B cell (primary cell): ENCODE data around the gene AFTPH. TPM values are rescaled to one million over a fixed set of nuclear protein-coding genes. Genes with fewer than 3 reads are reported as not detected.
A peak's percentile ranks its signal among the peaks of the same experiment; 100 is the strongest.
"Not testable (repeated sequence)": the region's sequence is repeated elsewhere in the genome, so short reads cannot be mapped to it uniquely, and the experiment has no call there.

Experiments
- ATAC-seq: fragments of 200-7000 bp; cut with Tn5 transposase; one replicate; pipeline ENCODE4 v1.10.0; 2021; ENCODE audit warnings: low read depth, mild to moderate bottlenecking, moderate number of reproducible peaks, moderate library complexity
- CTCF ChIA-PET: fragments of 350-600 bp; sonication (Branson Sonifier 250); formaldehyde crosslinking; loops from one replicate; lab custom pipeline; 2021; ENCODE audit warnings: antibody characterized with exemption, inconsistent platforms; lab: Charles Lee
- POLR2A ChIA-PET: fragments of 350-600 bp; sonication (Branson Sonifier 250); formaldehyde crosslinking; loops from one replicate; lab custom pipeline; 2021; ENCODE audit warnings: antibody characterized with exemption; lab: Charles Lee
- DNase-seq: peaks from one replicate; pipeline ENCODE4 v3.0.0; 2013
- H2AFZ ChIP-seq: 2 replicates; pipeline ENCODE4 v1.6.1; 2012; ENCODE audit warnings: mild to moderate bottlenecking, low read depth, low read length; ENCODE audit not compliant: insufficient read depth, poor library complexity, severe bottlenecking
- H3K27ac ChIP-seq, 2 donors: 1 replicate in 1 of 2; 2 replicates in 1 of 2; pipeline ENCODE4 v1.5.1; 2012 to 2013; ENCODE audit warnings: low read length in 2 of 2, mild to moderate bottlenecking in 2 of 2, moderate library complexity in 1 of 2
- H3K27me3 ChIP-seq, 4 experiments: fragments of 200-600 bp in 1 of 4; sonication (generic) in 1 of 4; replicated peaks in 1 of 4; 1 replicate in 2 of 4; 2 replicates in 2 of 4; pipeline versions ENCODE4 v1.6.1 to v1.7.0; 2013 to 2016; ENCODE audit warnings: low read length in 3 of 4, mild to moderate bottlenecking in 2 of 4, mixed read lengths in 1 of 4, moderate library complexity in 1 of 4; ENCODE audit not compliant: insufficient read depth in 4 of 4, control insufficient read depth in 3 of 4; ENCODE audit errors: control extremely low read depth in 1 of 4
- H3K36me3 ChIP-seq, 2 experiments: replicated peaks in 1 of 2; 1 replicate in 1 of 2; 2 replicates in 1 of 2; pipeline versions ENCODE4 v1.6.1 to v1.7.1; 2013; ENCODE audit warnings: low read length in 1 of 2; ENCODE audit not compliant: insufficient read depth in 2 of 2, control insufficient read depth in 1 of 2; ENCODE audit errors: control extremely low read depth in 1 of 2, extremely low read depth in 1 of 2
- H3K4me1 ChIP-seq, 2 donors: fragments of 200-600 bp in 1 of 2; sonication (generic) in 1 of 2; 1 replicate in 1 of 2; 2 replicates in 1 of 2; pipeline versions ENCODE4 v1.5.1 to v1.6.1; 2013 to 2017; ENCODE audit warnings: low read length in 2 of 2; ENCODE audit not compliant: control insufficient read depth in 2 of 2, insufficient read depth in 2 of 2
- H3K4me2 ChIP-seq: replicated peaks from 2 replicates; pipeline ENCODE3; 2012; ENCODE audit warnings: mild to moderate bottlenecking, low read depth, low read length; ENCODE audit not compliant: poor library complexity, severe bottlenecking
- H3K4me3 ChIP-seq, 5 experiments: fragments of 200-600 bp in 1 of 5; sonication (generic) in 1 of 5; 1 replicate in 3 of 5; 2 replicates in 2 of 5; pipeline versions ENCODE4 v1.5.1 to v1.7.0; 2011 to 2016; ENCODE audit warnings: low read length in 4 of 5, mild to moderate bottlenecking in 4 of 5, low read depth in 2 of 5, control low read depth in 1 of 5, moderate library complexity in 1 of 5; ENCODE audit not compliant: insufficient read depth in 1 of 5; ENCODE audit errors: control extremely low read depth in 1 of 5, extremely low read depth in 1 of 5
- H3K79me2 ChIP-seq: fragments of 200-600 bp; sonication (generic); one replicate; pipeline ENCODE4 v1.6.0; 2016; ENCODE audit warnings: low read length; ENCODE audit not compliant: control insufficient read depth, insufficient read depth
- H3K9ac ChIP-seq: fragments of 200-600 bp; sonication (generic); 2 replicates; pipeline ENCODE4 v1.6.1; 2017; ENCODE audit warnings: mild to moderate bottlenecking, low read length, moderate library complexity
- H3K9me3 ChIP-seq, 3 donors: one replicate each; pipeline versions ENCODE4 v1.6.1 to v1.7.1; 2013; ENCODE audit warnings: low read length in 2 of 3; ENCODE audit not compliant: control insufficient read depth in 2 of 3, insufficient read depth in 1 of 3; ENCODE audit errors: control extremely low read depth in 1 of 3
- H4K20me1 ChIP-seq: 2 replicates; pipeline ENCODE4 v1.6.0; 2012; ENCODE audit warnings: mild to moderate bottlenecking, low read length; ENCODE audit not compliant: insufficient read depth, control insufficient read depth, poor library complexity, severe bottlenecking
- H3K27ac Mint-ChIP-seq: one replicate; pipeline ENCODE4 v1.8.0; 2021; ENCODE audit warnings: mixed read lengths
- H3K27me3 Mint-ChIP-seq: one replicate; pipeline ENCODE4 v1.8.0; 2021; ENCODE audit warnings: mixed read lengths
- H3K4me1 Mint-ChIP-seq: one replicate; pipeline ENCODE4 v1.8.0; 2021; ENCODE audit warnings: mixed read lengths
- H3K4me3 Mint-ChIP-seq: one replicate; pipeline ENCODE4 v1.8.0; 2021; ENCODE audit warnings: mixed read lengths
- H3K9me3 Mint-ChIP-seq: one replicate; pipeline ENCODE4 v1.8.0; 2022; ENCODE audit warnings: mixed read lengths; ENCODE audit not compliant: insufficient read depth
- CTCF ChIP-seq: fragments of 200-600 bp; IDR thresholded peaks from one replicate; pipeline ENCODE4 v1.8.0; 2022; ENCODE audit warnings: antibody characterized with exemption, mild to moderate bottlenecking
- EZH2 ChIP-seq: IDR thresholded peaks from 2 replicates; pipeline ENCODE4 v1.6.1; 2012; ENCODE audit warnings: borderline replicate concordance, low read depth, mild to moderate bottlenecking, moderate library complexity, low read length; ENCODE audit not compliant: insufficient read depth, poor library complexity, severe bottlenecking
- WGBS: methylation state at CpG from one replicate; pipeline ENCODE4 v1.1.5; 2013; ENCODE audit warnings: missing lambda C conversion rate; ENCODE audit not compliant: insufficient coverage; 5-methylcytosine and 5-hydroxymethylcytosine counted together
- intact Hi-C: fragments of 100-400 bp; cut with micrococcal nuclease; formaldehyde crosslinking; loops from one replicate; pipeline ENCODE4 v1.10.0; 2022
- polyA plus RNA-seq: library from polyadenylated mRNA; depleted of rRNA; stranded (reverse); fragments of >200 nt; gene quantifications from 2 replicates; pipeline ENCODE4 v1.2.3, GENCODE V29; 2012
- total RNA-seq, 2 donors: library from RNA; stranded (reverse); fragments of 120-200 nt in 1 of 2; gene quantifications; 1 replicate in 1 of 2; 2 replicates in 1 of 2; pipeline versions ENCODE4 v1.2.3 to v1.2.4, GENCODE V29; 2013 to 2022

AFTPH gene
- total and polyA plus RNA-seq, 2 donors (not counting 1 experiment from before 2014, with no cell fraction given) = 45.4 to 94.1 TPM

DNA sequence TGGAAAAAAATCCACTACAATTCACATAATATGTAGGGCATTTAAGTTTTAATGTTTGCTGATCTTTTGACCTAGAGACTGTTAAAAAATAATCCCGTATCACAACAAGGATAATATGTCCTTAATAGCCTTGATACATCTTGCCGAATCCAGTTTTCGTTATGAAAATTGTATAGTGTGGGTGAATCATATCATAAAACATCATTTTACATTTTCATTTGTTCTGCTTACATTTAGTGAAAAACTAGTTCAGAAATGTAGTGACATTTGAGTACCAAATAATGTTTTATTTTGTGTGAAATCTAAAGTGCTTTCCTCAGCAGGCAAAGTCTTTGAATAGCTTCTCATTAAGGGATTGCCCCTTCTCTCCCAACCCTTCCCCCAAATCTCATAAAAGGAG, 1.9 kb downstream of the AFTPH start:
- peak overlapping the region; percentile 99 for H3K27ac Mint-ChIP-seq
- peaks cover 55% of the 10 kb centered on the region for H3K4me1 Mint-ChIP-seq
- peaks cover 71% of the 10 kb centered on the region for H3K79me2 ChIP-seq
- peaks cover 53% of the 10 kb centered on the region for H4K20me1 ChIP-seq
- peak overlapping the region; percentile 92 to 97 for H3K27ac ChIP-seq
- H3K9me3 Mint-ChIP-seq = no peaks in the 10 kb centered on the region
- H3K36me3 ChIP-seq = peaks cover 2 to 5% of the 10 kb centered on the region in 2 experiments
- CTCF ChIA-PET = interaction anchor here (0.8 to 4.9 kb wide), 7 partner anchors 9 to 387 kb away, joined by 3 to 217 read pairs (median 3); no protein-coding TSS in a partner anchor
- intact Hi-C loops = no loop called here
- no CpG with 5 or more reads among the region's 3 CpGs for WGBS
- no peak for ATAC-seq
- H3K9ac ChIP-seq = peak overlapping the region; percentile 96
- H3K27me3 ChIP-seq = no peaks in the 10 kb centered on the region
- peaks cover 44% of the 10 kb centered on the region in 2 donors for H3K4me1 ChIP-seq
- no peaks in the 10 kb centered on the region for H3K9me3 ChIP-seq
- H3K4me3 ChIP-seq = peak overlapping the region; percentile 74 to 99 (median 97)
- no peaks in the 10 kb centered on the region for H3K27me3 Mint-ChIP-seq
- H3K4me2 ChIP-seq = peak overlapping the region; percentile 99
- H3K4me3 Mint-ChIP-seq = peak overlapping the region; percentile 98
- DNase-seq = no peak
- H2AFZ ChIP-seq = no peak overlapping the region
- POLR2A ChIA-PET = no interaction called here
- TF ChIP-seq CTCF (no peak), EZH2 (no peak)

- Histone ChIP-seq H4K20me1 (peaks cover 71% of the 10 kb centered on the region), H3K4me1 (peaks cover 49 to 62% of the 10 kb centered on the region in 2 donors), H3K27ac (peak overlapping the region in 1 of 2 donors; percentile 26), H3K79me2 (peaks cover 98% of the 10 kb centered on the region)
- H3K9ac ChIP-seq, H3K4me3 Mint-ChIP-seq, POLR2A ChIA-PET, CTCF ChIA-PET, intact Hi-C loops, DNase-seq, H3K36me3 ChIP-seq, H3K27me3 ChIP-seq, H3K9me3 Mint-ChIP-seq, H3K4me2 ChIP-seq, H3K9me3 ChIP-seq, H3K27ac Mint-ChIP-seq, ATAC-seq, H3K27me3 Mint-ChIP-seq, H2AFZ ChIP-seq, H3K4me3 ChIP-seq: not testable (repeated sequence)
- WGBS = no CpG with 5 or more reads among the region's 2 CpGs
- peaks cover 68% of the 10 kb centered on the region for H3K4me1 Mint-ChIP-seq
These were observed 6.8 kb downstream of the AFTPH start for GRCh38 chr2:64530946-64531345.
